ENCODE measurements around the gene CNDP1.

The CNDP1 gene

DNA sequence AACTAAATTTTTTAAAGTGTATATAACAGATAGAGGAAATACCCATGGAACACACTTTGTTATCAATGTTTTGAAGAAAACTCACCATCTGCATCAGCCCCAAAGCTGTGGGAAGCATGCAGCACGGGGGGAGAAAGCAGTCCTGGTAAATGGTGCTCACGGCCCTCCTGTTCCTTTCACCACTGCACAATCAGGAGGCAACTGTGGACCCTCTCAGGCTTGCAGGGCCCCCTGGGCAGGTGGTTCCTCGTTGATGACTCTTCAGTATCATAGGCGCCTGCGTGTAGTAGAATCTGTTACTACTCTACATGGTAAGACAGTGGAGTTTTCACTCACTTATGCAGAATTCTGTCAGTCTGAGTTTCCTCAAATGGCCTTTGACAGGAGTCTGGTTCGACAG is 4.9 kb upstream of the CNDP1 start:
- DNase-seq = no peak
- no peaks in the 10 kb centered on the region for H3K36me3 ChIP-seq (ENCODE audit: control insufficient read depth, insufficient read depth, low read length)
- no peaks in the 10 kb centered on the region for H3K9me3 ChIP-seq (ENCODE audit: control insufficient read depth, low read length)
- H3K27me3 ChIP-seq (replicated peaks; ENCODE audit: control insufficient read depth, insufficient read depth, low read length, poor library complexity, severe bottlenecking) = no peaks in the 10 kb centered on the region
- no peaks in the 10 kb centered on the region for H3K4me1 ChIP-seq (ENCODE audit: control insufficient read depth, insufficient read depth, low read length, poor library complexity, severe bottlenecking)
- H3K4me3 ChIP-seq (ENCODE audit: insufficient read depth, low read depth, low read length, poor library complexity, severe bottlenecking) = no peak overlapping the region
- no peak overlapping the region for H3K27ac ChIP-seq (ENCODE audit: insufficient read depth, low read length, poor library complexity, severe bottlenecking)

DNA sequence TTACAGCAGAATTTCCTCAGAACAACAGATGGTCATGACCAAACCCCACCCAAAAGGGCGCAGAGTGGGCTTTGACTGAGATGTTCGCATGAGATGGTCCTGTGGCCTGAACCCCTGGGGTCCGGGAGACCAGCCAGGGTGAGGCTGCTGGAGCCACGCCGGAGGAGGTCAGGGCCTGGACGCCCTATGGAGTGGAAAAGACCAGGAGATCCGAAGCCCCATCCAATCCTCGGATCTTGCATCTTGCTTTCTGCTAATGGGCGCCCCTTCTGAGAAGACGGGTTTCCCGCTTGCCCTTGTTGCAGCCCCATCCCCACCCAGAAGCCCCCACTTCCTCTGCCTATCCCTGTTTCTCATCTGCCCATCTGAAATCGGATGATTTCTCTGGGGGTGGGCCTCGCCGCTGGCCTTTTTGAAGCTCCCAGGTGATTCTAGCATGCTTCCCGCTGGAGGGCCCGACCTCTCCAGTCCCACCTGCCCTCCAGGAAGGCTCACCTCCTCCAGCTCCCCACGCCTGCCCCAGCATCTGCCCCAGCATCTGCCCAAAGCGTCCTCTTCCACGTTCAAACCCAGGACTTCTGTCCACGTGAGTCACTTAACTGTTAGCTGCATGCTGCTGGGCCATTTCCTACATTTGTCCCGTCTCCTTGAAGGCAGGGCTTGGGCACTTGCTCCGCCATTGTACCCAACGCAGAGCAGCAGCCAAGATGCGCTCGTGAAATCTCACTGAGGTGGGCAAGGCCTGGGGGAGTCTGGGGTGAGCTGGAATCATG is 4.3 kb upstream of the CNDP1 start:
- Histone ChIP-seq H3K27ac (ENCODE audit: insufficient read depth, low read length, poor library complexity, severe bottlenecking) (no peak overlapping the region), H3K36me3 (ENCODE audit: control insufficient read depth, insufficient read depth, low read length) (no peaks in the 10 kb centered on the region), H3K4me3 (ENCODE audit: insufficient read depth, low read depth, low read length, poor library complexity, severe bottlenecking) (no peak overlapping the region), H3K9me3 (ENCODE audit: control insufficient read depth, low read length) (no peaks in the 10 kb centered on the region), H3K27me3 (replicated peaks; ENCODE audit: control insufficient read depth, insufficient read depth, low read length, poor library complexity, severe bottlenecking) (no peaks in the 10 kb centered on the region), H3K4me1 (ENCODE audit: control insufficient read depth, insufficient read depth, low read length, poor library complexity, severe bottlenecking) (no peaks in the 10 kb centered on the region)
- no peak for DNase-seq

DNA sequence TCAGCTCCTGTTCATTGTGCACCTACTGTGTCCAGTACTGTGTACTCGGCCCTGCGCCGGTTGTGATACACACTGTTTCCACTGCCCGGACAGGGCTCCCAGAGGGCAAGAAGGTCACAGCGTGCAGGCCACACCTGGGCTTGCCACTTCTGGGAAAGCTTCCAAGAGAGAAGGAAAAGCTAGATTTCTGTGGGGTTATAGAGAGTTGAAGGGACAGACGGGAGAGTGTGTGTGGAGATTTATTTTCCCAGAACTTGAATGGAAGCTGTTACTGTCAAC is 3.8 kb upstream of the CNDP1 start:
- H3K27ac ChIP-seq (ENCODE audit: insufficient read depth, low read length, poor library complexity, severe bottlenecking) = no peak overlapping the region
- no peaks in the 10 kb centered on the region for H3K4me1 ChIP-seq (ENCODE audit: control insufficient read depth, insufficient read depth, low read length, poor library complexity, severe bottlenecking)
- no peaks in the 10 kb centered on the region for H3K36me3 ChIP-seq (ENCODE audit: control insufficient read depth, insufficient read depth, low read length)
- H3K4me3 ChIP-seq (ENCODE audit: insufficient read depth, low read depth, low read length, poor library complexity, severe bottlenecking) = no peak overlapping the region
- no peaks in the 10 kb centered on the region for H3K9me3 ChIP-seq (ENCODE audit: control insufficient read depth, low read length)
- H3K27me3 ChIP-seq (replicated peaks; ENCODE audit: control insufficient read depth, insufficient read depth, low read length, poor library complexity, severe bottlenecking) = no peaks in the 10 kb centered on the region
- no peak for DNase-seq

DNA sequence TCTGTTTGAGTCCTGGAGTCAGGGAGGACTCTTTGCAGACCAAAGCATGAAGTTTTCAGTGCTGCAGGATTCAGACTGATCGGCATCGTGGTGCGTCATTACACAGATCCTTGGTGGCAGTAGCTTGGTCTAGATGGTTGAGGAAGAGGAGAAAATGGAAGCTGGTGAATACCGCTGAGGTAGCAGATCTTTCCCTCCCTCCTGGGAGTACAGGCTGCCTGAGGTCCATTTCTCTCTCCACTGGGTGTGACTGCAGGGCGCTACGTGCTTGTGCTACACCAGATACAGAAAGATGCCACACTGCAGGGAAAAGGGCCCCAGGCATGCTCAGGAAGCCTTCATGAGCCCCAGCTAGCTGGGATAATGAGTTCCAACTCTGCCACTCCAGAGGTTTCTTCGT is 3.3 kb upstream of the CNDP1 start:
- no peaks in the 10 kb centered on the region for H3K27me3 ChIP-seq (replicated peaks; ENCODE audit: control insufficient read depth, insufficient read depth, low read length, poor library complexity, severe bottlenecking)
- no peak overlapping the region for H3K4me3 ChIP-seq (ENCODE audit: insufficient read depth, low read depth, low read length, poor library complexity, severe bottlenecking)
- H3K27ac ChIP-seq (ENCODE audit: insufficient read depth, low read length, poor library complexity, severe bottlenecking) = no peak overlapping the region
- no peaks in the 10 kb centered on the region for H3K9me3 ChIP-seq (ENCODE audit: control insufficient read depth, low read length)
- no peak for DNase-seq
- no peaks in the 10 kb centered on the region for H3K4me1 ChIP-seq (ENCODE audit: control insufficient read depth, insufficient read depth, low read length, poor library complexity, severe bottlenecking)
- H3K36me3 ChIP-seq (ENCODE audit: control insufficient read depth, insufficient read depth, low read length) = no peaks in the 10 kb centered on the region

DNA sequence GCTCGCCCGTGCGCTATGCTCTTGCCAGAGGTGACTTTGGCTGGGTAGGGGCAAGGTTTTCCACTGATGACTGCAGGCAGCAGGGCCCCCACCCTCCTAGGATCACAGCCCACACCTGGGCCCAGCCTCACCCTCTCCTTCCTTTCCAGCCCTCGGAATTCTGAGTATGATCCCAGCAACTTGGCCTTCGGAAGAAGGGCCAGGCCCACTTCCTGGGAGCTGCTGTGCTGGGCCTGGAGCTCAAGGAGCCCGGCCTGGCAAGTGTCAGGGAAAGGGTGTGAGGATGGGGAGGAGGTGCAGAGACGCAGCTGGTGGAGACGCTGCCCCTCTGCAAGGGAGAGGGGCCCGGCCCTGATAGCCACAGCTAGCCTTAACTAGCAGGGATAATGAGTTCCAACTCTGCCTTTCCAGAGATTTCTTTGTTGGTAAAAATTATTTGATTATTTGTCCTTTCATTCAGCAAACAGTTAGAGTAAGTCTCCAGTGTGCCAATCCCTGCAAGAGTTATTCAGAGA is 1.7 kb upstream of the CNDP1 start:
- H3K4me1 ChIP-seq (ENCODE audit: control insufficient read depth, insufficient read depth, low read length, poor library complexity, severe bottlenecking) = no peaks in the 10 kb centered on the region
- no peaks in the 10 kb centered on the region for H3K36me3 ChIP-seq (ENCODE audit: control insufficient read depth, insufficient read depth, low read length)
- no peak for DNase-seq
- no peaks in the 10 kb centered on the region for H3K27me3 ChIP-seq (replicated peaks; ENCODE audit: control insufficient read depth, insufficient read depth, low read length, poor library complexity, severe bottlenecking)
- H3K9me3 ChIP-seq (ENCODE audit: control insufficient read depth, low read length) = no peaks in the 10 kb centered on the region
- H3K27ac ChIP-seq (ENCODE audit: insufficient read depth, low read length, poor library complexity, severe bottlenecking) = no peak overlapping the region
- no peak overlapping the region for H3K4me3 ChIP-seq (ENCODE audit: insufficient read depth, low read depth, low read length, poor library complexity, severe bottlenecking)

DNA sequence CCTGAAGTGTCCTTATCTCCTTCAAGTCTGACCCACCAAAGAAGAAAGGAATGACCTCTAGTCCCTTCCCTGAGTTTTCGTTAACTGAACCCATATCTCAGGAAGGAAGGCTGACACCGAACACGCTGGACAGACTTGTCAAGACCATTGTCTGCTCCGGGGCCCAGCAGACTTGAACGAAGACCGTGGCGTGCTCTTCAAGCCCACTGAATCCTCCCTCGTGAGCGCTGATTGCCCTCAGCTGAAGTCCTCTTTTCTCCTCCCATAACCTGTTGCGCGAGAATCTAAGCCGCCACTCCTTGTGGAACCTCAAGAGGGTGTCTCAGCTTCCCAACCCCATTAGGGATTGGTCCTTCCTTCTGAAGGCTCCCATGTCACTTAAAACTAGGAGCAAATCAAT is 634 bp upstream of the CNDP1 start:
- DNase-seq = no peak
- Histone ChIP-seq H3K36me3 (ENCODE audit: control insufficient read depth, insufficient read depth, low read length) (no peaks in the 10 kb centered on the region), H3K27ac (ENCODE audit: insufficient read depth, low read length, poor library complexity, severe bottlenecking) (no peak overlapping the region), H3K4me3 (ENCODE audit: insufficient read depth, low read depth, low read length, poor library complexity, severe bottlenecking) (no peak overlapping the region), H3K27me3 (replicated peaks; ENCODE audit: control insufficient read depth, insufficient read depth, low read length, poor library complexity, severe bottlenecking) (no peaks in the 10 kb centered on the region), H3K9me3 (ENCODE audit: control insufficient read depth, low read length) (no peaks in the 10 kb centered on the region), H3K4me1 (ENCODE audit: control insufficient read depth, insufficient read depth, low read length, poor library complexity, severe bottlenecking) (no peaks in the 10 kb centered on the region)

DNA sequence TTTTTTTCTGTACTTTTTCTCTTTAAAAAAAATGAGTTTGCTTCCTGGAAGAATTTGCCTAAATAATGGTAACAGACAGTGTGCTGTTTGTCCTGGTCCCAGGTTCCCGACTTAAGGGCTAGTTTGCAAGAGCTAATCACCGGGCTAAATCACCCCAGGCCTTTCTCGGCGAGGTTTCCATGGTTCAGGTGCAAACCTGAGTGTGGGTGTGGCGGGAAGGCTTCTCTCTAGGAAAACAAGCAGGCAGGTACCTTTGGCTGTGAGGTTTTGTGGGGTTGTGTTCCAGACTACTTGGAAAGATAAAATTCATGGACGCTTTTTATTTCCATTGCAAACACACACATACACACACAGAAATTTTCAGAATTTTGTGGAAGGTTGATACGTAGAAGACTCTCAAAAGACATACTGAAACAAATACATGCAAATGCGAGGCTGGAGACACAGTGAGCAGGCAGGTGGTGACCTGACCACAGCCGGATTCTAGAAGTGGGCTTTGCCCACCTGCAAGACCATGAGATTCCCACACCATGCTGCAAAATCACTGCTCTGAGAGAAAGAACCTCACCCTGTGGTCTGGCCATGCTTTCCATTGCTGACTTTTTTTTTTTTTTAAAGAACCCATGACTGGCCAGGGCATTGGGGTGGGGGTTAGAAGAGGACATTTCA is 815 bp downstream of the CNDP1 start:
- H3K9me3 ChIP-seq (ENCODE audit: control insufficient read depth, low read length) = no peaks in the 10 kb centered on the region
- no peak for DNase-seq
- H3K27me3 ChIP-seq (replicated peaks; ENCODE audit: control insufficient read depth, insufficient read depth, low read length, poor library complexity, severe bottlenecking) = no peaks in the 10 kb centered on the region
- no peak overlapping the region for H3K27ac ChIP-seq (ENCODE audit: insufficient read depth, low read length, poor library complexity, severe bottlenecking)
- no peak overlapping the region for H3K4me3 ChIP-seq (ENCODE audit: insufficient read depth, low read depth, low read length, poor library complexity, severe bottlenecking)
- no peaks in the 10 kb centered on the region for H3K4me1 ChIP-seq (ENCODE audit: control insufficient read depth, insufficient read depth, low read length, poor library complexity, severe bottlenecking)
- H3K36me3 ChIP-seq (ENCODE audit: control insufficient read depth, insufficient read depth, low read length) = no peaks in the 10 kb centered on the region

DNA sequence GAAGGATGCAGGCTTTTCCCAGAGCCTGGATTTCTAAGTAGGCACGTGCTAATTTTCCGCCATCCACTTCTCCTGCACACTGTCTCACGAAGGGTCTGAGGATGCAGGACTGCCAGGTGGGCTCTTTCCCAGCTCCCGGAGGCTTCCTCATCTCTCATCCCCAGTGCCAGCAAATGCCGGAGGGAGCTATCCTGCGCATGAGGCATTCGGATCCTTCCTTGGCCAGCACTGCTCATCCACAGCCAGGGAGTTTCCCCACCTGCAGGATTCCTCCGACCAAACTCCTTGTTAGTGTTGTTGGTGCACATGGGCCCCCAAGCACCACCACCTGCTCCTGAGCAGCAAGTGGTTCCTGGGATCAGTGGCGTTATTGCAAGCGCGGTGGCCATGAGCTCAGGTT is 5.0 kb downstream of the CNDP1 start:
- Histone ChIP-seq H3K36me3 (ENCODE audit: control insufficient read depth, insufficient read depth, low read length) (no peaks in the 10 kb centered on the region), H3K27ac (ENCODE audit: insufficient read depth, low read length, poor library complexity, severe bottlenecking) (no peak overlapping the region), H3K4me3 (ENCODE audit: insufficient read depth, low read depth, low read length, poor library complexity, severe bottlenecking) (no peak overlapping the region), H3K4me1 (ENCODE audit: control insufficient read depth, insufficient read depth, low read length, poor library complexity, severe bottlenecking) (no peaks in the 10 kb centered on the region), H3K9me3 (ENCODE audit: control insufficient read depth, low read length) (no peaks in the 10 kb centered on the region), H3K27me3 (replicated peaks; ENCODE audit: control insufficient read depth, insufficient read depth, low read length, poor library complexity, severe bottlenecking) (no peaks in the 10 kb centered on the region)
- no peak for DNase-seq

DNA sequence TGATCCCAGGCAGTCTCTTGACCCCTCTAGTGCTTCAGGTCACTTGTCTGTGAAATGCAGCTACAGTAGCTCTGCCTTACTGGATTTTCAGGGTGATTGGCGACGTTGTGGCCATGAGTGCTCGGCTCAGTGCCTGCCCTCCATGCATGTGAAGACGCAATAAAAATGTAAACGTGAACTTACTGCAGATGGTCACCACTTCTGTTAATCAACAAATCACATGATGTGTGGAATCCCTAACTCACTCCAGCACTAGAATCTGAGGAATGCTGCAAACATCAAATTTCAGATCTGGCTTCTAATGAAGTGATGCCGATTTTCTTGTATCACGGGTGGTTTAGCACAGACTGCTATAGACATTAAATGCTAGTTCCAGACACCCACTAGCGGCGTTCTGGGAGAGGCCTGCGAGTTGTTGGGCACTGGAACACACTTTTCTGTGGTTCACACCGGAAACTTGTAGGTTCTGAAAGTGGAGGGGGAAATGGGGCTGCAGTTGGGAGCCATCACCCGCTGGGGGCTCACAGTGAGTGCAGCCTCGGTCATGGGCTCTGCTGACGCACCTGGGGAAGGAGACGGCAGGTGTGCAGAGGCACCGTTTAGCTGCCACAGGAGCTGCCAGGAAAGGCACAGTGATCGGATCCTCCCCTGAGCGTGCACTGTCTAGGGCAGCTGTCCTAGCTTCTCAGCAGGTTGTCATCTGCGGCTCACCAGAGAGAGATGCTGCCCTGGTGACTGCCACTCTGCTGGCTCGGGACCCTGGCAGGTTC is 6.5 kb downstream of the CNDP1 start:
- no peaks in the 10 kb centered on the region for H3K27me3 ChIP-seq (replicated peaks; ENCODE audit: control insufficient read depth, insufficient read depth, low read length, poor library complexity, severe bottlenecking)
- no peaks in the 10 kb centered on the region for H3K9me3 ChIP-seq (ENCODE audit: control insufficient read depth, low read length)
- H3K27ac ChIP-seq (ENCODE audit: insufficient read depth, low read length, poor library complexity, severe bottlenecking) = no peak overlapping the region
- no peaks in the 10 kb centered on the region for H3K36me3 ChIP-seq (ENCODE audit: control insufficient read depth, insufficient read depth, low read length)
- no peak overlapping the region for H3K4me3 ChIP-seq (ENCODE audit: insufficient read depth, low read depth, low read length, poor library complexity, severe bottlenecking)
- no peak for DNase-seq
- H3K4me1 ChIP-seq (ENCODE audit: control insufficient read depth, insufficient read depth, low read length, poor library complexity, severe bottlenecking) = no peaks in the 10 kb centered on the region
